Measurements from ENCODE around the gene TH.
A peak's percentile ranks its signal among the peaks of the same experiment; 100 is the strongest.

The TH gene

DNA sequence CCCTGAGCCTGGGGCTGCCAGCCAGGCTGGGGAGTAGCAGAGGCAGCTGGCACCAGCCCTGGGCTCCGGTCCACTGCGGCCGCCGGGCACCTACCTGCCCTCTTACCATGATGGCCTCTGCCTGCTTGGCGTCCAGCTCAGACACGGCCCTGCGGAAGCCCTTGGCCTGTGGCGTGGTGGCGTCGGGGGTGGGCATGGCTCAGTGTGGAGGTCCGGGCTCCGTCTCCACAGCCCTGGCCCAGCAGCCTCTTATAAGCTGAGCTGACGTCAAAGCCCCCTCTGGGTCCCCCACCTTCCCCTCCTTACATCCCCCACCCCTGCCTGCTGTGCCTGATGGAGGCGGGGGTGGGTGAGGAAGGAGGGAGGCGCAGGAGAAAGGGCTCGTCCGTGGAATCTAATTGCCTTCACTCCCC is at the start of gene TH:
TH (minus strand) TSS at position 225 of the 413 bp plus-strand sequence; CDS start at position 196, 29 bp downstream.
- Mint-ChIP-seq H3K27ac (no peak within 1 kb of the TSS), H3K9me3 (no peaks in the 10 kb centered on the region), H3K4me3 (no peak within 1 kb of the TSS)

DNA sequence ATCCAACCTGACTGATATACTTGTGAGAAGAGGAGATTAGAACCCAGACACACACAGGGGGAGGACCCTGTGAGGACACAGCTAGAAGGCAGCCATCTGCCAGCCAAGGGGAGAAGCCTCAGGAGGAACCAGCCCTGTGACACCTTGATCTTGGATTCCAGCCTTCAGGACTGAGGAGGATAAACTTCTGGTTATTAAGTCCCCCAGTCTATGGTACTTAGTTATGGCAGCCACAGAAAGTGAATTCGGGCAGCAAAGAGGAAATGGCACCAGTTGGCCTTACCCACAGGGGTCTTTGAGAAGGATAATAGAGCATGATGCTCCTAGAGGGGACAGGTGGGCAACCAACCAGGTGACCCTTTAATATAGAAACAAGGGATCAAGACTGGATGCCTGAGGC is 49.4 kb upstream of the TH start:
- Mint-ChIP-seq H3K27ac (no peak overlapping the region), H3K9me3 (no peaks in the 10 kb centered on the region), H3K4me1 (ENCODE audit: low read depth) (no peaks in the 10 kb centered on the region), H3K36me3 (ENCODE audit: low read depth) (no peaks in the 10 kb centered on the region), H3K4me3 (no peak overlapping the region), H3K27me3 (ENCODE audit: low read depth) (peaks cover 36% of the 10 kb centered on the region)

More for the DNA sequence above, at the start of gene TH:
- Mint-ChIP-seq H3K36me3 (ENCODE audit: low read depth) (no peaks in the 10 kb centered on the region), H3K27me3 (ENCODE audit: low read depth) (no peaks in the 10 kb centered on the region), H3K4me1 (ENCODE audit: low read depth) (no peaks in the 10 kb centered on the region)

- peaks cover 30% of the 10 kb centered on the region for H3K27me3 Mint-ChIP-seq (ENCODE audit: low read depth)
- H3K4me3 Mint-ChIP-seq: no peak overlapping the region
- H3K9me3 Mint-ChIP-seq: no peaks in the 10 kb centered on the region
- no peak overlapping the region for H3K27ac Mint-ChIP-seq
- no peaks in the 10 kb centered on the region for H3K36me3 Mint-ChIP-seq (ENCODE audit: low read depth)
- H3K4me1 Mint-ChIP-seq (ENCODE audit: low read depth): no peaks in the 10 kb centered on the region
Measured at GRCh38 chr11:2220173-2220771, 48.7 kb upstream of the TH start.

DNA sequence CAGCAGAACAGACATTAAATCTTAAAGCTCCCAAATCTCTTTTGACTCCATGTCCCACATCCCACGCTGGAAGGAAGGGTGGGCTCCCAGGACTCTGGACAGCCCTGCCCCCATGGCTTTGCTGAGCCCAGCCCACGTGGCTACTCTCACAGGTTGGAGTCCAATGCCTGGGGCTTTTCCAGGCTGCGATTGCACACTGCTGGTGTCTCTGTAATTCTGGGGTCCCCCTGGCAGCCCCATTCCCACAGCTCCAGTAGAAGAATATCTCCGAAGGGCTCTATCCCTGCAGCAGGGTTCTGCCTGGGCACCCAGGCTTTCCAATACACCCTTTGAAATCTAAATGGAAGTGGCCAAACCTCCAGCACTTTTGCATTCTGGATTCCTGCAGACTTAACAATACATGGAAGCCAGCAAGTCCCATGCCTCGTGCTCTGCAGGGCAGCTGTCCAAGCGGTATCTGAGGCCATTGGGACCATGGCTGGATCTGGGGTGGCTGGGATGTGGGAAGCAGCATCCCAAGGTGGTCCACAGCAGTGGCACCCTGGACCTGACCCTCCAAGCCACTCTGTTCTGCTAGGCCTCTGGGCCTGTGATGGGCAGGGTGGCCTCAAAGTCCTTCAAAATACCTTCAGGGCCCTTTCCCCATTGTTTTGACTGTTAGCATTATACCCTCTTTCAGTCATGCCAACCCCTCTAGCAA is 47.9 kb upstream of the TH start:
- Mint-ChIP-seq H3K36me3 (ENCODE audit: low read depth) (no peaks in the 10 kb centered on the region), H3K9me3 (no peaks in the 10 kb centered on the region), H3K27ac (no peak overlapping the region), H3K4me1 (ENCODE audit: low read depth) (no peaks in the 10 kb centered on the region), H3K27me3 (ENCODE audit: low read depth) (peaks cover 27% of the 10 kb centered on the region), H3K4me3 (no peak overlapping the region)

DNA sequence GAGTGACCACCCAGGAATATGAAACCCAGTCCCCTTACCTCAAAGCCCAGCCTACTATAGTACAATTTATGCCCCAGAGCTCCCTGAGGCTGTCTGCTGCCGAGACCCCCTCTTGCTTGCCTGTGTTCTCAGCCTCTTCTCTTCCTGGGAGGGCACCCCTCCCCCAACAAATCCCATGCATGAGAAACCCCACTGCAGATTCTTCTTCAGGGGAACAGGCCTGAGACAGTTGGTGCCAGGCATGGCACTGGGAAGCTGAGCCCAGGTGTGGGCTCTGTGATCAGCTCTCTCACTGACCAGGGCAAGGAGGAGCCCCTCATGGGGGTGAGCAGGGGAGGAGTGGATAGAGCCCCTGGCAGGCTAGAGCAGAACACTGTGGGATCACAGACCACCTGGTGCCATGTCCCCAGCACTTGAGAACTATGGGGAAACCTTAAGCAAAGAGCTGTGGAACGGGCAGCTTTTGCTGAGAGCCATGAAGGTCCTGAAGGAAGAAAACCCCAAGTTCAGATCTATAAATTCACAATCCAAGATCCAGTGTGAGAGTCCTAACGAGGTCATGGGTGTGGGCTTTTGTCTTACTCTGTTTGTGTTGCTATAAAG is 46.5 kb upstream of the TH start:
- no peak overlapping the region for H3K4me3 Mint-ChIP-seq
- H3K4me1 Mint-ChIP-seq (ENCODE audit: low read depth): peaks cover 6% of the 10 kb centered on the region
- no peaks in the 10 kb centered on the region for H3K9me3 Mint-ChIP-seq
- H3K27me3 Mint-ChIP-seq (ENCODE audit: low read depth): peaks cover 18% of the 10 kb centered on the region
- no peak overlapping the region for H3K27ac Mint-ChIP-seq
- no peaks in the 10 kb centered on the region for H3K36me3 Mint-ChIP-seq (ENCODE audit: low read depth)

GRCh38 chr11:2217211-2218030 is 45.8 kb upstream of the TH start:
- Mint-ChIP-seq H3K4me1 (ENCODE audit: low read depth) (peaks cover 6% of the 10 kb centered on the region), H3K4me3 (no peak overlapping the region), H3K27ac (no peak overlapping the region), H3K27me3 (ENCODE audit: low read depth) (peaks cover 11% of the 10 kb centered on the region), H3K9me3 (no peaks in the 10 kb centered on the region), H3K36me3 (ENCODE audit: low read depth) (no peaks in the 10 kb centered on the region)

- H3K27ac Mint-ChIP-seq: no peak overlapping the region
- no peaks in the 10 kb centered on the region for H3K36me3 Mint-ChIP-seq (ENCODE audit: low read depth)
- peaks cover 6% of the 10 kb centered on the region for H3K4me1 Mint-ChIP-seq (ENCODE audit: low read depth)
- no peaks in the 10 kb centered on the region for H3K9me3 Mint-ChIP-seq
- H3K27me3 Mint-ChIP-seq (ENCODE audit: low read depth): peaks cover 5% of the 10 kb centered on the region
- no peak overlapping the region for H3K4me3 Mint-ChIP-seq
Measured at GRCh38 chr11:2216400-2217064, 44.9 kb upstream of the TH start.

DNA sequence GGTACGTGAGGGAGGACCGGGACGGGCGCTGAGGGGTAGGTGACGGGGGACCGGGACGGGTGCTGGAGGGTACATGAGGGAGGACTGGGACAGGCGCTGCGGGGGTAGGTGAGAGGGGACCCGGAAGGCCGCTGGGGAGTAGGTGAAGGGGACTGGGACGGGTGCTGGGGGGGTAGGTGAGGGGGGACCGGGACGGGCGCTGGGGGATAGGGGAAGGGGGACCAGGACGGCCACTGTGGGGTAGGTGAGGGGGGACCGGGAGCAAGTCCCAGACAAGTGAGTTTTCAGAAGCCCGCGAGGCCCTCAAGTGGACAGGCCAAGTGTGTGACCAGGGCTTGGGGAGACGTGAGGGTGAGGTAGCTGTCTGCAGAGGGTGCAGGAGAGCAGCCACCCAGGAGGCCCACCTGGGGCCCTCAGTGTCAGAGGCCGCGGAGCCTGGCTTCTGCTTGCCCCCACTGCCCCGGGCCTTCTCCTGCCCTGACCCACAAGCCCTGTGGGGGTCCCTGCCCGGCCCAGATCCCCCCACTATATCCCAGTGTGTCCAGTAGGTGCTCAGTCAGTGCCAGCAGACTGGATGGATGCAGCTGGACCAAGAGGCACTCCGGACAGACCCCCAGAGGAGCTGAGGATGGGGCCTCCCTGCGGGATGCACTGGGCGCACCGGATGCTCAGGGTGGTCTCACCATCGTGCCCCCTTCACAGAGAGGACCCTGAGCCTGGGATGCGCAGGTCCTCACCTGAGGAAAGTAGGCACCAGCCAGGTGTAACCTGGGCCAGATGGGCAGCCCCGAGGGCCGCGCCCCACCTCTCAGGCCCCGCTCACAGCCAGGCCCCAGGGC is 44.2 kb upstream of the TH start:
- no peaks in the 10 kb centered on the region for H3K9me3 Mint-ChIP-seq
- peaks cover 6% of the 10 kb centered on the region for H3K4me1 Mint-ChIP-seq (ENCODE audit: low read depth)
- no peak overlapping the region for H3K27ac Mint-ChIP-seq
- peaks cover 5% of the 10 kb centered on the region for H3K27me3 Mint-ChIP-seq (ENCODE audit: low read depth)
- H3K36me3 Mint-ChIP-seq (ENCODE audit: low read depth): no peaks in the 10 kb centered on the region
- H3K4me3 Mint-ChIP-seq: no peak overlapping the region

GRCh38 chr11:2215230-2215560 is 43.6 kb upstream of the TH start:
- no peaks in the 10 kb centered on the region for H3K9me3 Mint-ChIP-seq
- H3K36me3 Mint-ChIP-seq (ENCODE audit: low read depth): no peaks in the 10 kb centered on the region
- peaks cover 6% of the 10 kb centered on the region for H3K4me1 Mint-ChIP-seq (ENCODE audit: low read depth)
- no peak overlapping the region for H3K27ac Mint-ChIP-seq
- H3K4me3 Mint-ChIP-seq: no peak overlapping the region
- peaks cover 5% of the 10 kb centered on the region for H3K27me3 Mint-ChIP-seq (ENCODE audit: low read depth)

GRCh38 chr11:2214527-2215229 is 43.1 kb upstream of the TH start:
- no peaks in the 10 kb centered on the region for H3K36me3 Mint-ChIP-seq (ENCODE audit: low read depth)
- no peaks in the 10 kb centered on the region for H3K9me3 Mint-ChIP-seq
- H3K27ac Mint-ChIP-seq: peak overlapping the region; percentile 28
- H3K27me3 Mint-ChIP-seq (ENCODE audit: low read depth): peaks cover 5% of the 10 kb centered on the region
- H3K4me3 Mint-ChIP-seq: no peak overlapping the region
- H3K4me1 Mint-ChIP-seq (ENCODE audit: low read depth): peaks cover 6% of the 10 kb centered on the region

DNA sequence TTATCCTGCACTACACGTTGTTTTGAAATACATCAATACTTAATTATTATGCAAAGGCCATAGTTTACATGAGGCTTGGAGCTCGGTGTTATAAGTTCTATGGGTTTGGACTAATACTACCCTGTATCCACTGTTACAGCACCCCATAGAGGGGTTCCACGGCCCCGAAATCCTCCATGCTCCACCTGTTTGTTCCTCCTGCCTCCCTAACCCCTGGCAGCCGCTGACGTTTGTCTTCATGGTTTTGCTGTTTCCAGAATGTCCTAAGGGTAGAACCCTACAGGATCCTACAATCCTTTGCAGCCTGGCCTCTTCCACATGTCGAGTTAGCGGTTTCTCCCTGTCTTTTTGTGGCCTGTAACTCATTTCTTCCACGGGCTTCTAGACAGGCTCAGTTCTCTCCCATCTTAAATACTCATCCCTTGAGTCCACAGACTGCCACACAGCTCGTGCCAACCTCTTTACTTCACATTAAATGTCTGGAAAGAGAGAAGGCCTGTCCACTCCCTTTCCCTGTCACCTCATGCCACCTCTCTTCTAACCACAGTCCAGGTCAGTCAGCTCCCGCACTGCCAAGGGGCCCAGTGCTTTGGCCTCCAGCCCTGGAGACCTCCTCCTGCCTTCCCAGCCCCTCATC is 42.4 kb upstream of the TH start:
- H3K9me3 Mint-ChIP-seq: no peaks in the 10 kb centered on the region
- no peak overlapping the region for H3K4me3 Mint-ChIP-seq
- peak overlapping the region; percentile 50 for H3K27ac Mint-ChIP-seq
- H3K4me1 Mint-ChIP-seq (ENCODE audit: low read depth): peaks cover 6% of the 10 kb centered on the region
- H3K36me3 Mint-ChIP-seq (ENCODE audit: low read depth): no peaks in the 10 kb centered on the region
- peaks cover 5% of the 10 kb centered on the region for H3K27me3 Mint-ChIP-seq (ENCODE audit: low read depth)

DNA sequence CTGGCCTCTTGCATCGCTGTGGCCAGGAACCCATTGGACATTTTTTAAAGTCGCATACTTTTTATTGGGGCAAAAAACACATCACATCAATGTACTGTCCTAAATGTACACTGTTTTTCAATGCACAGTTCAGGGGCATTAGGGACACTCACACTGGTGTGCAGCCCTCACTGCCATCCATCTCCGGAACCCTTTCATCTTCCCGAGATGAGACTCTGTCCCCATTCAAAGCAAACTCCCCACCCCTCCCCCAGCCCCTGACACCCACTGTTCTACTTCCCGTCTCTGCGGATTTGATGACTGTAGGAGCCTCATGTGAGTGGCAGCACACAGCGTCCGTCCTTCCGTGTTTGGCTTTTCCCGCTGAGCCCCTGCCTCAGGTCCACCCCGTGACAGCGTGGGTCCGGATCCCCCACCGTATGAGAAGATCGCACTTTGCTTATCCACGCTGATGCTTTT is 41.8 kb upstream of the TH start:
- no peak overlapping the region for H3K4me3 Mint-ChIP-seq
- H3K27me3 Mint-ChIP-seq (ENCODE audit: low read depth): peaks cover 1% of the 10 kb centered on the region
- H3K27ac Mint-ChIP-seq: peak overlapping the region; percentile 50
- no peaks in the 10 kb centered on the region for H3K9me3 Mint-ChIP-seq
- H3K4me1 Mint-ChIP-seq (ENCODE audit: low read depth): peaks cover 6% of the 10 kb centered on the region
- no peaks in the 10 kb centered on the region for H3K36me3 Mint-ChIP-seq (ENCODE audit: low read depth)

Data from T-helper 1 cell treated with Interleukin-12 subunit alpha and Interleukin-12 subunit beta and Interleukin-4 antibody, amounts not matched to agents 30 μg/mL and 1 μg/mL, for 36 hours (primary cell).